Lung (tissue), 12 donors: ENCODE measurements around the gene UGT1A4. TPM values are rescaled to one million over a fixed set of nuclear protein-coding genes. Genes with fewer than 3 reads are reported as not detected.

Source experiments
- ATAC-seq: fragments of 200-7000 bp; cut with Tn5 transposase; one replicate; pipeline ENCODE4 v1.9.1; 2020; ENCODE audit warnings: moderate number of reproducible peaks; ENCODE audit not compliant: insufficient read depth, low FRiP score
- DNase-seq, 3 donors: peaks; one replicate each; pipeline ENCODE4 v3.0.0-alpha.2; 2013 to 2017
- H3K27ac ChIP-seq, 2 donors: one replicate each; pipeline ENCODE4 v1.5.1; 2013; ENCODE audit warnings: mild to moderate bottlenecking in 2 of 2, moderate library complexity in 2 of 2, control low read depth in 1 of 2, inconsistent platforms in 1 of 2, low read depth in 1 of 2, low read length in 1 of 2
- H3K27me3 ChIP-seq, 3 donors: one replicate each; pipeline ENCODE4 v1.5.1; 2013; ENCODE audit warnings: low read length in 2 of 3; ENCODE audit not compliant: control insufficient read depth in 3 of 3, insufficient read depth in 3 of 3
- H3K36me3 ChIP-seq, 4 donors: one replicate each; pipeline ENCODE4 v1.5.1; 2013; ENCODE audit warnings: low read length in 4 of 4, mild to moderate bottlenecking in 1 of 4, moderate library complexity in 1 of 4; ENCODE audit not compliant: control insufficient read depth in 4 of 4, insufficient read depth in 4 of 4
- H3K4me1 ChIP-seq, 5 donors: one replicate each; pipeline ENCODE4 v1.5.1; 2013; ENCODE audit warnings: low read length in 5 of 5, mild to moderate bottlenecking in 2 of 5, moderate library complexity in 1 of 5; ENCODE audit not compliant: control insufficient read depth in 5 of 5, insufficient read depth in 5 of 5
- H3K4me3 ChIP-seq: one replicate; pipeline ENCODE4 v1.5.1; 2013; ENCODE audit warnings: mild to moderate bottlenecking, control low read depth, moderate library complexity
- H3K9ac ChIP-seq, 2 donors: one replicate each; pipeline ENCODE4 v1.5.1; 2013; ENCODE audit warnings: low read length in 2 of 2, control low read depth in 1 of 2; ENCODE audit not compliant: insufficient read depth in 1 of 2
- H3K9me3 ChIP-seq, 4 donors: one replicate each; pipeline ENCODE4 v1.5.1; 2013; ENCODE audit warnings: low read length in 3 of 4, mild to moderate bottlenecking in 1 of 4, moderate library complexity in 1 of 4; ENCODE audit not compliant: control insufficient read depth in 4 of 4, insufficient read depth in 3 of 4
- CTCF ChIP-seq: IDR thresholded peaks from 2 replicates; pipeline ENCODE4 v1.5.1; 2012; ENCODE audit warnings: mild to moderate bottlenecking; ENCODE audit errors: control extremely low read depth, extremely low read depth
- WGBS, 2 donors: extraction: QIAGEN DNeasy Blood & Tissue Kit; methylation state at CpG; one replicate each; pipeline ENCODE4 v1.1.7; 2013; 5-methylcytosine and 5-hydroxymethylcytosine counted together
- polyA plus RNA-seq, 2 donors: library from polyadenylated mRNA; stranded (reverse); fragments of 200-250 nt; gene quantifications; one replicate each; pipeline ENCODE4 v1.2.1, GENCODE V29; 2013
- total RNA-seq, 2 donors: library from RNA; depleted of rRNA in 1 of 2; stranded (reverse); fragments of >200 nt in 1 of 2; gene quantifications; one replicate each; pipeline ENCODE4 v1.2.1, GENCODE V29; 2014 to 2021
- donor health status: control.
- donor health status: control.
- donor health status: Bipolar disorder and iron deficiency.
- donor health status: healthy.
- donor health status: DM: yes; HTN: yes; CAD: no.

The UGT1A4 gene
- total and polyA plus RNA-seq, 4 donors = 0.02 to 0.55 (median 0.21) TPM; not detected in 1

DNA sequence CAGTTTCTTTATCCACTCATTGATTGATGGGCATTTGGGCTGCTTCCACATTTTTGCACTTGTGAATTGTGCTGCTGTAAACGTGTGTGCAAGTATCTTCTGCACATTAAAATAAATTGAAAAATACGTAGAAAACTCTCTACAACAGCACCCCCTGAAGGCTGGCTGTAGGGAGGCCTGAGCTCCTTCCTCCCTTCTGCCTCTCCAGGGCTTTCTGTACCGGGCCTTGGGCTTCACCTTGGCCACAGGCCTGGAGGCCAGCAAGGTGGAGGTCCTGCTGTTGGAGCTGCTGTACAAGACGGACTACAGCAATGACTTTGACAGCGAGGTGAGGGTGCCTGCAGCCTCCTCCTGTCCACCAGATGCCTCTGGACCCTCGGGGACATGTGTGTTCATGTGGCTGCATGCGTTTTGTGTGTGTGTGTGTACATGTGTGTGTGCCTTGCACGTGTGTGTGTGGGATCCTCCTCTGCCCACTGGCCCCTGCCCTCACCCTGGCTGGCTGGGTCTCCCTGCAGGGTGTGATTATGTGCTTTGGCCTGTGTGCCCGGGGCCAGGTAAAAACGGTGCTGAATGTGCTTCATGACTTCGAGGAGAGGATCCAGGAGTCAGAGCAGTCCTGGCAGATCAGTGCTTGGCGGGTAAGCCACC lies 88.8 kb downstream of the UGT1A4 start:
- Histone ChIP-seq H3K36me3 (no peaks in the 10 kb centered on the region), H3K9me3 (peaks cover 0 to 2% (median 0%) of the 10 kb centered on the region in 4 donors), H3K9ac (no peak overlapping the region), H3K27ac (no peak overlapping the region), H3K4me3 (no peak overlapping the region), H3K4me1 (no peaks in the 10 kb centered on the region), H3K27me3 (no peaks in the 10 kb centered on the region)
- WGBS, 2 donors = 73 to 77% methylated on average over 12 of the region's 12 CpGs
- no peak for TF ChIP-seq CTCF
- no peak for DNase-seq
- no peak for ATAC-seq

- Histone ChIP-seq H3K27ac (no peak overlapping the region), H3K4me3 (no peak overlapping the region), H3K9ac (no peak overlapping the region), H3K4me1 (no peaks in the 10 kb centered on the region), H3K36me3 (no peaks in the 10 kb centered on the region), H3K9me3 (peaks cover 0 to 2% (median 0%) of the 10 kb centered on the region in 4 donors), H3K27me3 (no peaks in the 10 kb centered on the region)
- TF ChIP-seq CTCF = no peak
- 80 to 84% methylated on average over 10 of the region's 10 CpGs for WGBS, 2 donors
- DNase-seq = no peak
- no peak for ATAC-seq
Measured at GRCh38 chr2:233807966-233808935, 89.7 kb downstream of the UGT1A4 start.

DNA sequence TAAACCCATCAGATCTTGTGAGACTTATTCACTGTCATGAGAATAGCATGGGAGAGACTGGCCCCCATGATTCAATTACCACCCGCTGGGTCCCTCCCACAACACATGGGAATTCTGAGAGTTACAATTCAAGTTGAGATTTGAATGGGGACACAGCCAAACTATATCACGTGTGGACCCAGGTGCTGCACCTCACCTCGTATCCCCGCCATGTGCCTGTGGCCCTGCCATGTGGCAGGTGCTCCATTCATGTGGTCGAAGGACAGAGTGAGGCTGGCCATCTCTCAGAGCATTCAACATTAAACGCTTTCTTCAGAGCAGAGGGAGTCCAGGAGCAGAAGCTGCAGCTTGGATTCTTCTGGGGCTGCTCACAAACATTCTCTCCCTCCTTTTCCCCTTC lies 91.8 kb downstream of the UGT1A4 start:
- WGBS, 2 donors = 91 to 92% methylated on average over 6 of the region's 6 CpGs
- no peak for DNase-seq
- Histone ChIP-seq H3K4me1 (no peaks in the 10 kb centered on the region), H3K27ac (no peak overlapping the region), H3K4me3 (no peak overlapping the region), H3K36me3 (no peaks in the 10 kb centered on the region), H3K27me3 (no peaks in the 10 kb centered on the region), H3K9ac (no peak overlapping the region), H3K9me3 (peaks cover 0 to 2% (median 0%) of the 10 kb centered on the region in 4 donors)
- TF ChIP-seq CTCF = no peak
- no peak for ATAC-seq
